ENCODE measurements around the gene PLA2G4F. TPM values are rescaled to one million over a fixed set of nuclear protein-coding genes. Genes with fewer than 3 reads are reported as not detected.

Gene PLA2G4F, protein sequence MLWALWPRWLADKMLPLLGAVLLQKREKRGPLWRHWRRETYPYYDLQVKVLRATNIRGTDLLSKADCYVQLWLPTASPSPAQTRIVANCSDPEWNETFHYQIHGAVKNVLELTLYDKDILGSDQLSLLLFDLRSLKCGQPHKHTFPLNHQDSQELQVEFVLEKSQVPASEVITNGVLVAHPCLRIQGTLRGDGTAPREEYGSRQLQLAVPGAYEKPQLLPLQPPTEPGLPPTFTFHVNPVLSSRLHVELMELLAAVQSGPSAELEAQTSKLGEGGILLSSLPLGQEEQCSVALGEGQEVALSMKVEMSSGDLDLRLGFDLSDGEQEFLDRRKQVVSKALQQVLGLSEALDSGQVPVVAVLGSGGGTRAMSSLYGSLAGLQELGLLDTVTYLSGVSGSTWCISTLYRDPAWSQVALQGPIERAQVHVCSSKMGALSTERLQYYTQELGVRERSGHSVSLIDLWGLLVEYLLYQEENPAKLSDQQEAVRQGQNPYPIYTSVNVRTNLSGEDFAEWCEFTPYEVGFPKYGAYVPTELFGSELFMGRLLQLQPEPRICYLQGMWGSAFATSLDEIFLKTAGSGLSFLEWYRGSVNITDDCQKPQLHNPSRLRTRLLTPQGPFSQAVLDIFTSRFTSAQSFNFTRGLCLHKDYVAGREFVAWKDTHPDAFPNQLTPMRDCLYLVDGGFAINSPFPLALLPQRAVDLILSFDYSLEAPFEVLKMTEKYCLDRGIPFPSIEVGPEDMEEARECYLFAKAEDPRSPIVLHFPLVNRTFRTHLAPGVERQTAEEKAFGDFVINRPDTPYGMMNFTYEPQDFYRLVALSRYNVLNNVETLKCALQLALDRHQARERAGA
- total RNA-seq = not detected

DNA sequence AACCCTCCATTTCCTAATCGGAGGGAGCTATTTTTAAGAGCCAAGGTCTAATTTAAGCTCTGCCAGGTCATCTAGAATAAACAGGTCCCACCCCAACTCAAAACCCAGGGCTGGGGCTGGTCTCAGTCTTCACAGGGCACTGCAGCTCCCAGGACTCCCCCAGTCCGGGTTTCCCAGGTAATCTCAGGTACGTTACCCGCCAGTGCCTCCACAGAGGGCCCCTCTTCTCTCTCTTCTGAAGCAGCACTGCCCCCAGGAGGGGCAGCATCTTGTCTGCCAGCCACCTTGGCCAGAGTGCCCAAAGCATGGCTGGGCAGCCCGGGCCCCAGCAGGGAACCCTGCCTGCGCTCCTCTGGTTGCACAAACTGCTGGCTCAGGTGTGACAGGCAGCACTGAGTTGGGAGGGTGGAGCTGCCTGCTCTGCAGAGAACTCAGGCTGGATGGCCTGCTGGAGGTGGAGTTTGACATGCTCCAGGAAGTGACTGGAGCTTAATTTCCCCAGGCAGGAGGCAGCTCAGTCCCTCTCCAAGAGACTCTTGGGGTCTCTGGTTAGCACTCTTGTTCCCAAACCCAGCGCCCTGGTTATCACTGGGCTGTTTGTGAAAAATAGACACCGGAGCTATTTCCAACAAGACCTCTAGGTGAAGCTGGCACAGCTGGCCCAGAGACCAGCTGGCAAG, at the start of gene PLA2G4F:
Gene PLA2G4F, minus strand, starts transcription at position 394 of the 680 bp plus-strand sequence. Its CDS starts 87 bp downstream, at position 307.
- Mint-ChIP-seq H3K27ac (no peak within 1 kb of the TSS), H3K27me3 (no peaks in the 10 kb centered on the region), H3K36me3 (ENCODE audit: low read depth) (peaks cover 19% of the 10 kb centered on the region), H3K4me1 (peaks cover 4% of the 10 kb centered on the region), H3K9me3 (no peaks in the 10 kb centered on the region), H3K4me3 (no peak within 1 kb of the TSS)
- ATAC-seq (replicated peaks) = no peak

- peaks cover 34% of the 10 kb centered on the region for H3K4me1 Mint-ChIP-seq
Measured at GRCh38 chr15:42203891-42204290, 47.5 kb upstream of the PLA2G4F start.

DNA sequence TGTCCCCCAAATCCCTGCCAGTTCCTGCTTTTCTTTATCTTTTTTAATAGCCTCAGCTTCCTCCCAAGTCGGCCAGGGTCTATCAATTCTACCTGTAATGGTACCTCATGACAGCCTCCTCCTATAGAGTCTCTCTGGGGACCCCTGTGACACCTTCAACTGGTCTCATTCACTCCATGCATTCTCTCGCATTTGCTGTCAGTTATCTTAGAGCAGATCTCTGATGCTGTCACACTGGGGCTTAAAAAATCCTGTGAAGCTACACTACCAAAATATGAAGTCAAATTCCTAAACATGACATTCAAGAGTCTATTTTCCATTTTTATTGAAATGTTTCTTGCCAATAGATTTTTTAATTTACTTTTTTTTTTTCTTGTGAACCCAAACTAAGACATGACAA, 46.2 kb upstream of the PLA2G4F start:
- H3K27me3 Mint-ChIP-seq = no peaks in the 10 kb centered on the region
- no peak overlapping the region for H3K27ac Mint-ChIP-seq
- H3K9me3 Mint-ChIP-seq = no peaks in the 10 kb centered on the region
- peaks cover 61% of the 10 kb centered on the region for H3K36me3 Mint-ChIP-seq (ENCODE audit: low read depth)
- peaks cover 29% of the 10 kb centered on the region for H3K4me1 Mint-ChIP-seq
- no peak overlapping the region for H3K4me3 Mint-ChIP-seq
- ATAC-seq (replicated peaks) = no peak

More at GRCh38 chr15:42203891-42204290, 47.5 kb upstream of the PLA2G4F start:
- peaks cover 54% of the 10 kb centered on the region for H3K36me3 Mint-ChIP-seq (ENCODE audit: low read depth)
- no peak overlapping the region for H3K4me3 Mint-ChIP-seq
- no peak overlapping the region for H3K27ac Mint-ChIP-seq
- no peaks in the 10 kb centered on the region for H3K9me3 Mint-ChIP-seq
- no peak for ATAC-seq (replicated peaks)
- no peaks in the 10 kb centered on the region for H3K27me3 Mint-ChIP-seq

DNA sequence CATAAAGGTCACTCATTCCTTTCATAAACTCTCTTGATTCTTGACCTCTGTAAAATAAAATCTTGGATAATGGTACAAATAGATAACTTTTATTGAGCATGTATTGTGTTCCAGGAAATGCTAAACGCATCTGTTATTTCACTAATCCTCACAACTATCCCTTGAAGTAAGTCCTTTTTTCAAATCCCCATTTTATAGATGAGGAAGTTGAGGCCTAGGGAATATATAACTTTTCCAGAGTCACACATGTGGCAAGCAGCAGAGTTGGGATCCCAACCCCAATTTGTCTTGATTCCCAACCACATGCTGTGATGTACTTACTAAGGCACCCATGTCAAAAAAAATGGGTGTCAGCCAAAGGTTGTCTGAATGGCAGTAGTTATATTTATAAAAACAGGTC, 45.4 kb upstream of the PLA2G4F start:
- H3K4me3 Mint-ChIP-seq = no peak overlapping the region
- H3K27ac Mint-ChIP-seq = no peak overlapping the region

GRCh38 chr15:42199126-42199525, 42.7 kb upstream of the PLA2G4F start:
- H3K4me1 Mint-ChIP-seq = peaks cover 4% of the 10 kb centered on the region
- no peak for ATAC-seq (replicated peaks)
- peak overlapping the region; percentile 17 for H3K27ac Mint-ChIP-seq
- H3K36me3 Mint-ChIP-seq (ENCODE audit: low read depth) = peaks cover 90% of the 10 kb centered on the region
- no peaks in the 10 kb centered on the region for H3K27me3 Mint-ChIP-seq
- no peak overlapping the region for H3K4me3 Mint-ChIP-seq
- no peaks in the 10 kb centered on the region for H3K9me3 Mint-ChIP-seq

More for the DNA sequence above, 45.4 kb upstream of the PLA2G4F start:
- ATAC-seq (replicated peaks) = no peak
- peaks cover 22% of the 10 kb centered on the region for H3K4me1 Mint-ChIP-seq
- no peaks in the 10 kb centered on the region for H3K9me3 Mint-ChIP-seq
- H3K36me3 Mint-ChIP-seq (ENCODE audit: low read depth) = peaks cover 70% of the 10 kb centered on the region
- no peaks in the 10 kb centered on the region for H3K27me3 Mint-ChIP-seq

DNA sequence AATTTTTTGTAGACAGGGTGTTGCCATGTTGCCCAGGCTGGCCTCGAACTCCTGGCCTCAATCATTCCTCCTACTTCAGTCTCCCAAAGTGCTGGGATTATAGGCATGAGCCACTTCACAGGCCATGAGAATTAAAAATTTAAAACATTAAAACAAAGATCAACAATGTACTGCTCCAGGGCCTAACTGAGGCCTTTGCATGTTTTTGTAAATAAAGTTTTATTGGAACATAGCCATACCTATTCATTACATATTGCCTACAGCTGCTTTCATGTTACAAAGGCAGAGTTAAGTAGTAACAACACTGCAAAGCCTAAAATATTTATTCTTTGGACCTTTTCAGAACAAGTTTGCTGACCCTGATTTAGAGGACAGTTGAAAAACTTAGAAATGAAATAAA, 42.1 kb upstream of the PLA2G4F start:
- peaks cover 3% of the 10 kb centered on the region for H3K4me1 Mint-ChIP-seq

GRCh38 chr15:42194513-42194912, 38.1 kb upstream of the PLA2G4F start:
- ATAC-seq (replicated peaks) = peak; percentile 42
- peaks cover 92% of the 10 kb centered on the region for H3K36me3 Mint-ChIP-seq (ENCODE audit: low read depth)
- no peak overlapping the region for H3K4me3 Mint-ChIP-seq
- H3K9me3 Mint-ChIP-seq = no peaks in the 10 kb centered on the region
- H3K4me1 Mint-ChIP-seq = peaks cover 25% of the 10 kb centered on the region
- no peaks in the 10 kb centered on the region for H3K27me3 Mint-ChIP-seq
- H3K27ac Mint-ChIP-seq = no peak overlapping the region

More for the DNA sequence above, 42.1 kb upstream of the PLA2G4F start:
- Mint-ChIP-seq H3K36me3 (ENCODE audit: low read depth) (peaks cover 90% of the 10 kb centered on the region), H3K4me3 (no peak overlapping the region), H3K27ac (no peak overlapping the region), H3K27me3 (no peaks in the 10 kb centered on the region), H3K9me3 (no peaks in the 10 kb centered on the region)
- ATAC-seq (replicated peaks) = no peak

DNA sequence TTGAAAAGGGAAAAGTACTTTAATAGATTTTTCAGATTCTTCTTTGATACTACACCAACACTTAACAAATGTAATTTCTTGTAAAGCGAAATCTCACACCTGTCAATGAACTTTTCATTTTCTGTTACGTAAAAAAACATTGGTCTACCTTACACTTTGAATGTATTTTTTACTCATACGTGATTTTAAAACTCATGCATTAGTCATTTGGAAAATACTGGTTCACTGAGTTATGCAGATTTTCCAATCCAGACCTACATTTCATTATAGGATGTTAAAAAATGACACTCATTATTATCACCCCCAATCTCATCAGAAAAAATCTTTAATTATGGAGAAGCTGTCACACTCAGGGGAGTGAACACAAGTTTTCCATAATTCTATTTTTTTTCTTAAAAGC, 36.9 kb upstream of the PLA2G4F start:
- peak; percentile 76 for ATAC-seq (replicated peaks)
- Mint-ChIP-seq H3K4me1 (peaks cover 25% of the 10 kb centered on the region), H3K36me3 (ENCODE audit: low read depth) (peaks cover 92% of the 10 kb centered on the region), H3K27ac (peak overlapping the region; percentile 73), H3K4me3 (peak overlapping the region; percentile 46), H3K9me3 (no peaks in the 10 kb centered on the region), H3K27me3 (no peaks in the 10 kb centered on the region)

DNA sequence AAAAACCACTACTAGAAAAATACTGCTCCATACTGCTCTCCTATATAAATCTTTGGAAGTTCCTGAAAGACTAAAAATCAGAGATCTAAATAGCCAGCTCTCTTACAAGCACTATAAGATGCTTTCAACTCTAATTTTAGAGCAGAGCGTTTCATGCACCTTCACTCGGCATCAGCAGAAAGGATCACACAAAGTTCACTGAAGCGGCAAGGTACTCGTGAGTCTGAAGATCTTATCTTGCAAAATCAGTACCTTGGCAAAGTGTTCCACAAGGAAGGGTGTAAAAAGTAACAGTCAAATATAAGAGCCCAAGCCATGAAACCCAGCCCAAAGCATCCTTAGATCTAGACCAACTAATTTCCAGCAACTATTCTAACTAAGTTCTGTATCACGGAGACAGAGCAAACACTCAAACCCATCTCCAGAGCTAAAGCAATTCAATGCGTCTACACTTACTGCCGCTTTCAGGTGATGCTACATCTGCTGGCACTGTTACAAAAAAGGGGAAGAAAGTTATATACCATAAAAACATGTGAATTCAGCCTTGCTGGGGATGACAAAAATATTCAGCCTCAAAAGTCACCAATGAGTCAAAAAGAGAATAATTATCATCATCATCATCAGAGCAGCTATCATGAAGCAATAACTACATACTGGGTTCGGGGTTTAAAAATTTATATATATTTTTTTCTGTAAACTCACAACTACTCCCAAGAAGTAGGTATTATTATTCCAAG, 35.3 kb upstream of the PLA2G4F start:
- Mint-ChIP-seq H3K27ac (no peak overlapping the region), H3K4me1 (peaks cover 25% of the 10 kb centered on the region), H3K4me3 (no peak overlapping the region), H3K27me3 (no peaks in the 10 kb centered on the region), H3K9me3 (no peaks in the 10 kb centered on the region), H3K36me3 (ENCODE audit: low read depth) (peaks cover 92% of the 10 kb centered on the region)
- peak; percentile 17 for ATAC-seq (replicated peaks)

DNA sequence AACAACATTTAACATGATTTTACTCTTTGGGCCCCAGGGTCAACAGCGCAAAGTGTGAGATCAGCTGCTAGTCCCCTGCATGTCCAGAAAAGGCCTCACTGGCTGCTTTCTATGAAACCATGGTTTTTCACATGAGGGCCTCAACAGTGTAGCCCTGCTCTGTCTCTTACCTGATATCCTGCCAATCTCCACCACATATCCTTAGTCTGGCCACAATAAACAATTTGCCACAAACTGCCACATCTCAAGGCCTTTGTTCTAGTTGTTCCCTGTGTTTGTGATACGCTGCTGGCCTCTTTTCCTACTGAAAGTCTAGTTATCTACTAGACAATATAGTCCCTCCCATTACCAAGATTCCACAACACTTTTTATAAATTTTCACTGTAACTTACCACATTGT, 33.9 kb upstream of the PLA2G4F start:
- Mint-ChIP-seq H3K4me1 (peaks cover 25% of the 10 kb centered on the region), H3K27ac (peak overlapping the region; percentile 47), H3K4me3 (peak overlapping the region; percentile 2), H3K27me3 (no peaks in the 10 kb centered on the region), H3K36me3 (ENCODE audit: low read depth) (peaks cover 92% of the 10 kb centered on the region), H3K9me3 (no peaks in the 10 kb centered on the region)
- ATAC-seq (replicated peaks) = no peak

GRCh38 chr15:42185801-42186200, 29.4 kb upstream of the PLA2G4F start:
- no peaks in the 10 kb centered on the region for H3K27me3 Mint-ChIP-seq
- peaks cover 99% of the 10 kb centered on the region for H3K36me3 Mint-ChIP-seq (ENCODE audit: low read depth)
- H3K4me3 Mint-ChIP-seq = no peak overlapping the region
- H3K4me1 Mint-ChIP-seq = peaks cover 6% of the 10 kb centered on the region
- H3K9me3 Mint-ChIP-seq = no peaks in the 10 kb centered on the region
- ATAC-seq (replicated peaks) = no peak
- H3K27ac Mint-ChIP-seq = no peak overlapping the region

DNA sequence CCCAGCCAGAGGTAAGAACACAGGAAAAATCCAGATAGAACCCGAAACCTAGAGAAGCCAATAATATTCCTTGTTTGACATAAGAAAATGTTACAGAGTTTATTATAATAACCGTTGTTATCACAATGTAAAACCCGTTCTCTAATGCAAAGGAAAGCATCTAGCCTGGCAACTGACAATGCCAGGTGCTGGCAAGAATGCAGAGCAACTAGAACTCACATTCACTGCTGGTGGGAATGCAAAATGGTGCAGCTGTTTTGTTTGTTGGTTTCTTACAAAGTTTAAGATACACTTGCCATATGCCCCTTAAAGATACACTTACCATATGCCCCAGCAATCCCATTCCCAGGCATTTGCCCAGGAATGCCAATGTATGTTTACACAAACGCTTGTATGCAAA, 28.3 kb upstream of the PLA2G4F start:
- H3K4me3 Mint-ChIP-seq = no peak overlapping the region
- ATAC-seq (replicated peaks) = no peak
- no peaks in the 10 kb centered on the region for H3K27me3 Mint-ChIP-seq
- H3K27ac Mint-ChIP-seq = no peak overlapping the region
- H3K36me3 Mint-ChIP-seq (ENCODE audit: low read depth) = peaks cover 99% of the 10 kb centered on the region
- H3K4me1 Mint-ChIP-seq = no peaks in the 10 kb centered on the region
- no peaks in the 10 kb centered on the region for H3K9me3 Mint-ChIP-seq

DNA sequence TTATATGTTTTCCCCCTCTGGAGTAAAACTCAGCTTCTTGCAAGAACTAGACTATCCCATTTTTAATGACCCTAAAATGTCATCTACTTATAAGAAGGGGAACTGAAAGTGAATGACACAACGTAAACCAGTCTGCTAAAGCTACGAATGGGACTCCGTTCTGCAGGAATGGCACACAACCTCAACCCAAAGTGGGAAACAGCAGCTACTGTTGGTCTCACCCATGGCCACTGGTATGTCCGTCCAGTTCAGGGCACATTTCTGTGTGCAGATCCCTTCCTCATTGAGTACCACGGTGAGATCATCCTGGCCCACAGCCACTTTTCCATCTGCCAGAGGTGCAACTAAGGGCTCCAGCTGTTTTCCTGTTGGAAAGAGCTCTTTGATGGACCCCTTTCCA, 27.9 kb upstream of the PLA2G4F start:
- Mint-ChIP-seq H3K4me1 (no peaks in the 10 kb centered on the region), H3K4me3 (no peak overlapping the region), H3K27ac (no peak overlapping the region), H3K27me3 (no peaks in the 10 kb centered on the region), H3K9me3 (no peaks in the 10 kb centered on the region), H3K36me3 (ENCODE audit: low read depth) (peaks cover 100% of the 10 kb centered on the region)
- ATAC-seq (replicated peaks) = no peak

DNA sequence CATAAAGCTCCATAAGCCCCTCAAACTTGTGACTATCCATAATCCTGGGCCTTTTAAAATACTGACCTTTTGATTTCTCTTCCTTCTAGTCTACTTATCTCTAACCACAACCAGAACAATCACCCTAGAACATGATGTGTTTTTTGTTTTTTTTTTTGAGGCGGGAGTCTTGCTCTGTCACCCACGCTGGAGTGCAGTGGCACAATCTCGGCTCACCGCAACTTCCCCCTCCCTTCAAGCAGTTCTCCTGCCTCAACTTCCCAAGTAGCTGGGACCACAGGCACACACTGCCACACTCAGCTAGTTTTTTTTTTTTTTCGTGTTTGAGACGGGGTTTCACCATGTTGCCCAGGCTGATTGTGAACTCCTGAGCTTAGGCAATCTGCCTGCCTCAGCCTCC, 26.5 kb upstream of the PLA2G4F start:
- no peak for ATAC-seq (replicated peaks)
- H3K9me3 Mint-ChIP-seq = no peaks in the 10 kb centered on the region
- no peaks in the 10 kb centered on the region for H3K27me3 Mint-ChIP-seq
- H3K4me1 Mint-ChIP-seq = no peaks in the 10 kb centered on the region
- H3K36me3 Mint-ChIP-seq (ENCODE audit: low read depth) = peaks cover 100% of the 10 kb centered on the region
- no peak overlapping the region for H3K4me3 Mint-ChIP-seq
- H3K27ac Mint-ChIP-seq = peak overlapping the region; percentile 19
